Measurements from ENCODE around the gene RIMS1. TPM values are rescaled to one million over a fixed set of nuclear protein-coding genes. Genes with fewer than 3 reads are reported as not detected.

The RIMS1 gene
- total RNA-seq, 1 donor from 2014 or later = 24.7 TPM

DNA sequence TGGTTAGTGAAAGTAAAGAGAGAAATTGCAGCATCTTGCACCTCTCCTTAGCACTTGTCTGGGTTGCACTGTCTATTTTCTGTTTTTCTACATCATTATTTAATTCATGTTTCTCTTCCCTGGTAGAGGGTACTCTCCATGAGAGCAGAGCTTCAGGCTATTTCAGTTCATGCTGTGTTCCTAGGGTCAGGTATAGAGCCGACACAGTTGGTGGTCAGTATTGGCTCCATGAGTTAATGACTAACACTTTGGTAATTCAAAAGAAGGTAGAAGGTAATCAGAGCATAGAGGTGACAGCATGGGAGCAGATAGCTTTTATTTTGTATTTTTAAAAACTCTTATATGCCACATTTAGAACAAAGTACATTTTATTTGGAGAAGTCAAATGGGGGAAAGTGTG lies 42.7 kb downstream of the RIMS1 start:
- H3K4me3 Mint-ChIP-seq (ENCODE audit: unreplicated experiment) = no peak overlapping the region
- peaks cover 22% of the 10 kb centered on the region for H3K27me3 Mint-ChIP-seq (ENCODE audit: unreplicated experiment)
- H3K27ac Mint-ChIP-seq (ENCODE audit: unreplicated experiment) = no peak overlapping the region
- H3K9me3 Mint-ChIP-seq (ENCODE audit: unreplicated experiment) = no peaks in the 10 kb centered on the region
- no peak for DNase-seq (ENCODE audit: extremely low spot score, unreplicated experiment)
- H3K4me1 Mint-ChIP-seq (ENCODE audit: unreplicated experiment) = no peaks in the 10 kb centered on the region
- no peaks in the 10 kb centered on the region for H3K36me3 Mint-ChIP-seq (ENCODE audit: unreplicated experiment)
- TF ChIP-seq, protein P1, sequence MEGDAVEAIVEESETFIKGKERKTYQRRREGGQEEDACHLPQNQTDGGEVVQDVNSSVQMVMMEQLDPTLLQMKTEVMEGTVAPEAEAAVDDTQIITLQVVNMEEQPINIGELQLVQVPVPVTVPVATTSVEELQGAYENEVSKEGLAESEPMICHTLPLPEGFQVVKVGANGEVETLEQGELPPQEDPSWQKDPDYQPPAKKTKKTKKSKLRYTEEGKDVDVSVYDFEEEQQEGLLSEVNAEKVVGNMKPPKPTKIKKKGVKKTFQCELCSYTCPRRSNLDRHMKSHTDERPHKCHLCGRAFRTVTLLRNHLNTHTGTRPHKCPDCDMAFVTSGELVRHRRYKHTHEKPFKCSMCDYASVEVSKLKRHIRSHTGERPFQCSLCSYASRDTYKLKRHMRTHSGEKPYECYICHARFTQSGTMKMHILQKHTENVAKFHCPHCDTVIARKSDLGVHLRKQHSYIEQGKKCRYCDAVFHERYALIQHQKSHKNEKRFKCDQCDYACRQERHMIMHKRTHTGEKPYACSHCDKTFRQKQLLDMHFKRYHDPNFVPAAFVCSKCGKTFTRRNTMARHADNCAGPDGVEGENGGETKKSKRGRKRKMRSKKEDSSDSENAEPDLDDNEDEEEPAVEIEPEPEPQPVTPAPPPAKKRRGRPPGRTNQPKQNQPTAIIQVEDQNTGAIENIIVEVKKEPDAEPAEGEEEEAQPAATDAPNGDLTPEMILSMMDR (IDR thresholded peaks at IDR 0.05) = no peak

DNA sequence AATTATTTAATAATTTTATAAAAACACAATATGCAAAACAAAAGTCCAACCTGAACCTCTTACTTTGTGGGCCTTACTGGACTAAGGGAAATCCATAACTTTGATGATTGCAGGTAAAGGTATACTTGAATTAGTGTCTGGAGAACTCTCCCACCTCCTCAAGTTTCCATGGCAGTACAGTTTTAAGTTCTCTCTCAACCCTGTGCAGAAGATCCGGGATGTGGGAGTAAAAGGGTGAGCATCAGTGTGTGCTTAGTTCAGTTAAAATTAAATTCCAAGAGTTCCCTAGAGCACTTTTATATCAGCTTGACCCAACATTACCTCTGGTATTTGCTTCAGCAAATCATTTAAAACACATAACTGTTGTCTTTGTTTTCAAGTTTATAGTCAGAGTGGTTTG lies 47.5 kb downstream of the RIMS1 start:
- no peak overlapping the region for H3K27ac Mint-ChIP-seq (ENCODE audit: unreplicated experiment)
- TF ChIP-seq, protein P1 (IDR thresholded peaks at IDR 0.05) = no peak
- H3K9me3 Mint-ChIP-seq (ENCODE audit: unreplicated experiment) = peaks cover 3% of the 10 kb centered on the region
- H3K4me1 Mint-ChIP-seq (ENCODE audit: unreplicated experiment) = no peaks in the 10 kb centered on the region
- H3K27me3 Mint-ChIP-seq (ENCODE audit: unreplicated experiment) = peaks cover 21% of the 10 kb centered on the region
- no peak overlapping the region for H3K4me3 Mint-ChIP-seq (ENCODE audit: unreplicated experiment)
- DNase-seq (ENCODE audit: extremely low spot score, unreplicated experiment) = no peak
- no peaks in the 10 kb centered on the region for H3K36me3 Mint-ChIP-seq (ENCODE audit: unreplicated experiment)

DNA sequence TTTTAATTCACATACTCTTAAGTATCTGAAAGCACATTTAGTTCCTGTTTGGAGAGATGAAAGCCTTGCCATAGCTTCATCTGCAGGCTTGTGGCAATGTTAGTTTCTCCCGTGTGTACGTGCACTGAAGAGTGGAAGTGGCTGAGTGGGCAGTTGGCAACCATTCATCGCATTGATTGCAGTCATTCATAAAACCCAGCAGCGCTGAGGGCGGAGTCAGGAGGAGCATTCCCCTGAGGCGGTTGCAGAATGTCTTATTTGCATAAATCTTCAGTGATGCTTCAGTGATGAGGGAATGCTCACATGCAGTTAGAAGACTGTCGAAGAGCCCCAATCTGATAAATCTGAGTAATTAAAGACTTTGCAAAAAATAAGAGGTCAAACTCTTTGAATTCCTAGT lies 79.1 kb downstream of the RIMS1 start:
- H3K27ac Mint-ChIP-seq (ENCODE audit: unreplicated experiment) = no peak overlapping the region
- no peaks in the 10 kb centered on the region for H3K9me3 Mint-ChIP-seq (ENCODE audit: unreplicated experiment)
- TF ChIP-seq, protein P1 (IDR thresholded peaks at IDR 0.05) = no peak
- no peaks in the 10 kb centered on the region for H3K36me3 Mint-ChIP-seq (ENCODE audit: unreplicated experiment)
- peaks cover 22% of the 10 kb centered on the region for H3K27me3 Mint-ChIP-seq (ENCODE audit: unreplicated experiment)
- no peaks in the 10 kb centered on the region for H3K4me1 Mint-ChIP-seq (ENCODE audit: unreplicated experiment)
- DNase-seq (ENCODE audit: extremely low spot score, unreplicated experiment) = no peak
- H3K4me3 Mint-ChIP-seq (ENCODE audit: unreplicated experiment) = no peak overlapping the region

DNA sequence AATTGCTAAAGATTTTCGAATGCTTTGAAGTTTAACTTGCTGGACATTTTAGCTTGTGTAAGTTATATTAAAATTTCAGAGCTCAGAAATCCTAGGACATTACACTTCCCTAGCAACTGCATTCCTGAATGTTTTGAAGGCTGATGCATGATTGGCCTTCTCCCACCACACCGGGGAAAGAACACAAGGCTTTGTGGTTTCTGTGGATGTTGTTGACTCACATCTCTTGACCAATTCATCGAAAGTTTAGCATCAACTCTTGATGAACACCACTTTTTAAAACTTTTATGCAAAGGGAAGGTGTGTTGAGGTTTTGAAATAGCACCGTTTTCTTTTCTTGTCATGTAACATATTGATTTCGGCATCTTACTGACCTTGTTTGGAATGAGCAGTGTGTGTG lies 81.1 kb downstream of the RIMS1 start:
- DNase-seq (ENCODE audit: extremely low spot score, unreplicated experiment) = no peak
- no peaks in the 10 kb centered on the region for H3K36me3 Mint-ChIP-seq (ENCODE audit: unreplicated experiment)
- no peak overlapping the region for H3K4me3 Mint-ChIP-seq (ENCODE audit: unreplicated experiment)
- TF ChIP-seq, protein P1 (IDR thresholded peaks at IDR 0.05) = no peak
- H3K27ac Mint-ChIP-seq (ENCODE audit: unreplicated experiment) = no peak overlapping the region
- no peaks in the 10 kb centered on the region for H3K9me3 Mint-ChIP-seq (ENCODE audit: unreplicated experiment)
- H3K4me1 Mint-ChIP-seq (ENCODE audit: unreplicated experiment) = no peaks in the 10 kb centered on the region
- peaks cover 10% of the 10 kb centered on the region for H3K27me3 Mint-ChIP-seq (ENCODE audit: unreplicated experiment)

DNA sequence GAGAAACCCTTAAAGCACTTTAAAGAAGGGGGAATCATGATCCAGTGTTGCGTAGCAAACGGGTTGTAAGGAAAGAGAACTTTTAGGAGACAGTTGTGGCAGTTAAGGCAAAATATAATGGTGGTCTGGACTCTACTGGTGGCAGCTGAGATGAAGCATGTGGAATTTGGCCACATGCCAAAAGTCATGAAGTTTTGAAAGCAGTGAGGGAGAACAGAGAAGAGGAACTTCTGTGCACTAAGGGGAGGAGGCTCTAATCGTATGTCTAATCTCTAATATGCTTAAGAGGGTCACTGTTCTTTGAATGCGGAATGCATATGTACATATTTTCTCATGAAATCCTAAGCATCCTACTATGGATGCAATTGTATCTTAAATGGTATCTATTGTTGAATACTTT lies 91.5 kb downstream of the RIMS1 start:
- Mint-ChIP-seq H3K4me1 (ENCODE audit: unreplicated experiment) (peaks cover 5% of the 10 kb centered on the region), H3K9me3 (ENCODE audit: unreplicated experiment) (peaks cover 3% of the 10 kb centered on the region), H3K4me3 (ENCODE audit: unreplicated experiment) (no peak overlapping the region), H3K36me3 (ENCODE audit: unreplicated experiment) (no peaks in the 10 kb centered on the region), H3K27ac (ENCODE audit: unreplicated experiment) (no peak overlapping the region), H3K27me3 (ENCODE audit: unreplicated experiment) (peaks cover 3% of the 10 kb centered on the region)
- no peak for DNase-seq (ENCODE audit: extremely low spot score, unreplicated experiment)
- TF ChIP-seq, protein P1 (IDR thresholded peaks at IDR 0.05) = no peak

Data from osteocyte (in vitro differentiated cells).